ENCODE data around the gene SURF1.
"Not testable (repeated sequence)": the region's sequence is repeated elsewhere in the genome, so short reads cannot be mapped to it uniquely, and the experiment has no call there.

The SURF1 gene

DNA sequence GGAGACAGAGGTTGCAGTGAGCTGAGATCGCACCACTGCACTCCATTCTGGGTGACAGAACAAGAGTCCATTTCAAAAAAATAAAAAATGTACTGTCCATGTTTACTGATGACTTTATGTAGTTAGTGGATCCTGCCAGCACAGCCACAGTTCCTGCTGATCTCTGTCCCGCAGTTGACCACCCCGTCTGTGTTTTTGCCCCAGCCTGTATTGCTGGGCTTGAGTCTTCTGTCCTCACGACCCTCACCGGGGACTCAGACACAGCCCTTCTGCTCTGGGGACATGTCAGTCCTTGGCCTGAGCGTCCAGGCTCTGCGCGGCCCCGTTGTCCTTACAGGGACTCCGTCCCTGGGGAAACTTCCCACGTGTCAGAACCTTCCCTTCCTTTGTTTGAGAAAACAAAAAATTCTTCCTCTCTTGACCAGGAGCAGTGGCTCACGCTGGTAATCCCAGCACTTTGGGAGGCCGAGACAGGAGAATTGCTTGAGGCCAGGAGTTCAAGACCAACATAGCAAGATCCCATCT, 34.8 kb downstream of the SURF1 start:
- DNase-seq (ENCODE audit: low spot score): no peak

DNA sequence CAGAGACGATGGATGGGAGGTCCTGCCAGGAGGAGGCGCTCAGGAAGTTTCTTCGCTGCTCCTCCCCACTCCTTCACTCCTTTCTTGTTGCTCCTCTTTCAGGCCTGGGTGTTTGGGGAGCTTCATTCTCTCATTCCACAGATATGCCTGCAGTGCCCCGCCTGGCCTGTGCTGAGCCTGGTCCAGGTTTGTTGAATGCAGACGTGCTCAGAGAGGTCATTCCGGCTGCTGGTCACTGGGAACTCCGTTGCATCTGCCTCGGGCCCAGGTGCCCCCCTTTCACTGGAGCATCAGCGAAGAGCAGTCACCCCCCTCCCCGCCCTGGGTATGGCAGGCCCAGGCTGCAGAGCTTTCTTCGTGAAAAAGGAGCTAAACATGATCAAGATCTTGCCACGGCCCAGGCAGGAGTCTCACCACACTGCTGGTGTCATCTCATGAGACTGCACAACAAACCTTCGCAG, 35.8 kb downstream of the SURF1 start:
- no peak for DNase-seq (ENCODE audit: low spot score)

DNA sequence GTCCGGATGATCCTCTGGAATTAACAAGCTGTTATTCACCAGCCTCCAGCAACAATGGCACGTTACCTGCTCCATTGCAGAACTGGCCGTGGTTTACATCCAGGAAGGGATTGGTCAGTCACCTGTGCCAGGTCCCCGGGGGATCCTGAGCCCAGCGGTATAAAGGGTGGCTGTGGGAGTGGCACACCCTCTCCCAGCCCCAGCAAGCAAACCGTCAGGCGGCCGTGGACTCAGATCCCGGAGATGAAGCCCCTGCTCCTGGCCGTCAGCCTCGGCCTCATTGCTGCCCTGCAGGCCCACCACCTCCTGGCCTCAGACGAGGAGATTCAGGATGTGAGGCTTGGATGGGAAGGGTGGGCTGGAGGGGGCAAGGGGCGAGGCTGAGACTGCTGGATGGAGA, 38.7 kb downstream of the SURF1 start:
- not testable (repeated sequence) for DNase-seq (ENCODE audit: low spot score)

DNA sequence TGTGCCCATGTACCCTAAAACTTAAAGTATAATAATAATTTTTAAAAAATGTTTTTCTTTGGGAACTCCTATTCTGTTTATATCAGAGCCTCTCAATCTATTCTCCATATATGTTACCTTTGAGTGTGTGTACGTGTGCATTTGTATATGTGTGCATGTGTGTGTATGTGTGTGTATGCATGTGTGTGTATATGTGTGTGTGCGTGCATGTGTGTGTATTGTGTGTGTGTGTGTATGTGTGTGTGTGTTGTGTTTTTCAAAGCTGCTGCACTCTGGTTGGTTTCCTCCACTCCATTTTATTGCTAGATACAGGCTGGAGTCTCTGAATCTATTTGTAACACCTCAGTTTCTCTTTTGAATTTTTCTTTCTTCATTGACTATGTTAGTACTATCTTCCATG, 40.3 kb downstream of the SURF1 start:
- DNase-seq (ENCODE audit: low spot score): no peak

DNA sequence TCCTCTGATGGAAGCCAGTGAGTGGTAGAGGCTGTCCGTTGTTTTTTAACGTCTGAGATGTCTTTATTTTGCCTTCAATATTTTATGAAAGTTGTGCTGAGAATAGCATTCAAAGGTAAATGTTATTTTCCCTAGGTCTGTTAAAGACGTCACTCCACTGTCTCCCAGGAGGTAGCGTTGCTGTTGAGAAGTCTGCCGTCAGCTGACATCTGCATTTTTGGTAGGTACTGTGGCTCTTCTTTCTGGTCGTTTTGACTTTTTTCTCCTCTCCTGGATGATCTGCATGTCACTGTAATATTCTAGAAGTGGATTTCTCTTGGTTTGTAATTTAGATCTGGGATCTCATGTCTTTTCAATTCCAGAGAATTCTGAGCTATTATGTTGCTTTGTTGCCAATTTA, 46.7 kb downstream of the SURF1 start:
- DNase-seq (ENCODE audit: low spot score): no peak

DNA sequence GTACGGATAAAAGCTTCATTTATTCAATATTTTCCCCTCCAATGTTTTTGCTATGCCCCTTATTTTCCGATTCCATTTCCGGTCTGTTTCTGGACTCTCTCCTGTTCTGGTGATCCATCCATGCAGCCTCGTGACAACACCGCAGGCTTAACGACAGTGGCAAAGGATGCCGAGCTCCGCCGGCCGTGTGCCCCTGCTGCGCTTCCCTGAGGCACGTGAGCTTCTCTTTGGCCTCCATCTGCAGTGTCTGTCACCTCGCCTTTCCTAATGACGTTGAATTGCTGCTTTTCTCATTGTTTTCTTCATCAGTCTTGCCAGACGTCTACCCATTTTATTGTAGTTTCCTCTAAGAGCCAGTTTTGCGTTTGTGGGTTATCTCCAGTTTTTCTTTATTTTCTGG, 49.0 kb downstream of the SURF1 start:
- DNase-seq (ENCODE audit: low spot score): no peak

DNA sequence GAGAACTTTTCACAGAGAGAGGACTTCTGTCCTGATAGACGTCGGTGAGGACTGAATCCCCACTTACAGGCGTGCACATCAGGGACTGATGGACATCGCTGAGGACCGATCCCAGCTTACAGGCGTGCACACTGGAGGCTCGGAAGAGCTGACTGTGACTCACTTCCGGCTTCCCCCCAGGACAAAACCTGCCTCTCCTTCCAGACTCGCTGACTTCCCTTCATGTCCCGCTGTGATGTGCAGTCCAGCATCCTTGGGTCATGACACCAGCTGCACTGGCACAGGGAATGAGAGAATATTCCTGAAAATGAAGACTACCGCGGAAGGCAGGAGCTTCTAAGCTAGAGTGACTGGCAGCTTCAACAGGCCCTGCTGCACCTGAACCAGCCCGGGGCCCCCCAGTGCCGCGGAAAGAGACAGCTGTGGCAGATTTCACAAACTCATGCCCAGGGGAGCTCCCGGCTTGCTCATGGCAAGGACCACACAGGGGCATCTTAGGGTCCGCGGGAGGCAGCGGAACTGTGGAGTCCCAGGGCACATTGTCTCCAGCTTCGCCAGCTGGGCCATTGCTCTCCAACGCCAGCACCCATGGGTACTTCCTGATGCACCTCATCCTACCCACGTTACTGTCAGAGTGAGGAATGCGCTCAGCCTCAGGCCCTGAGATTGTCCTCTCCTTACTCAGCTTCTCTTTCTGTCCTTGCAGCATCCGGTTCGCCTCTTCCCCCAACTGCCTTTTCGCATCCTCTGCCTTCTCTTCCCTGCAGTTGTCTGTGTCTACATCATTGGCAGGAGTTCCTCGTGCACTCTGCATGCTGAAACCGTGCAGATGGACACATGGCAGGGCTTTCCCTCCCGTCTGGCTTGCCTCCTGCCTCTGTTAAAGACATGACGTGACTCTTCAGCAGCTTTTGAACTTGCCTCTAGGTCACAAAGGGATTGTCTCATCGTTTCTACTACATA, 49.8 kb downstream of the SURF1 start:
- DNase-seq (ENCODE audit: low spot score): no peak

DNA sequence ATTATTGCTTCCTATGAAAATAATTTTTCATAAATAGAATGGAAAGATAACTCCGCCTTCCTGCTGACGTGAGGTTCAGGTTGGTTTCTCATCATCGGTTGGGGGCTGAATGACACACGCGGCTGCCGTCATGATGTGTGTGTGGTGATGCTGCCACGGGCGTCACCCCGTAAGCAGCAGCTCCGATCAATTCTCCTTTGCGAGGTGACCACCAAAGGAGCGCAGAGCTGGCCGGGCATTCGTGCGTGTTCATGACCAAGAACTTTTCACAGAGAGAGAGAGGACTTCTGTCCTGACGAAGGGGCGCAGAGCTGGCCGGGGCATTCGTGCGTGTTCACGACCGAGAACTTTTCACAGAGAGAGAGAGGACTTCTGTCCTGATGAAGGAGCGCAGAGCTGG, 50.6 kb downstream of the SURF1 start:
- no peak for DNase-seq (ENCODE audit: low spot score)

DNA sequence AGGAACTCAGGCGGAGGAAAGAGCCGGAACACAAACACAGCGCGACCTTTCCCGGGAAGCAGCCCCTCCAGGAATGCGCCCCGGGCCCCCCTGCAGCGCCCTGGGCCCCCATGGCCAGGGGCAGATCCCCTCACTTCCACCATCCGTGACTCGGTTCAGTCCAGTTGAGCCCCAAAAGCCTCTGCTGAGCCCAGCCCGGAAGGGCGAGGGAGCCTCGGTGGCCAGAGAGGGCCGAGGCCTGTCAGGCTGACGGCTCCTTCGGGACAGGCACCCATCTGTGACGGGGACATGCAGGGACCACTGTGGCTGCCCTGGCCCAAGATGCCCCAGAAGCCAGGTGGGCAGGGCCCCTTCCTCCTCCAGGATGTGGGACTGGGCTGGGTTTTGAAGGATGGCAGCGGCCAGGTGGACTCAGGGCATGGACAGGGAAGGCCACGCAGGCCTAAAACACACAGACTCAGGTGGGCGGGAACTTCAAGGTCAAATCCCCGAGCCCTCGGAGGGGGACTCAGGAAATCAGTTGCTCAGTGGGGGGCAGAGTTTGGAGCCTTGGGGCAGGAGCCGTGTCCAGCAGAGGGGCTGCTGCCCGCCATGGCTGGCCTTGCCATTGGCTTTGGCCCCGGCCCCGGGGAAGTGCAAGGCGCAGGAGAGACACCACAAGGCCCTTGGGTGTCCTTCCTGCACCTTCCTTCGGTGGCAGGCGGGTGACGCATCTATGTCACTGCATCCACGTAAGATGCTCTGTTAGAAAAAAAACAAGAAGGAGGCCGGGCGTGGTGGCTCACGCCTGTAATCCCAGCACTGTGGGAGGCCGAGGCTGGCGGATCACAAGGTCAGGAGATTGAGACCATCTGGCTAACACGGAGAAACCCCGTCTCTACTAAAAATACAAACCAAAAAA, 51.6 kb downstream of the SURF1 start:
- no peak for DNase-seq (ENCODE audit: low spot score)

DNA sequence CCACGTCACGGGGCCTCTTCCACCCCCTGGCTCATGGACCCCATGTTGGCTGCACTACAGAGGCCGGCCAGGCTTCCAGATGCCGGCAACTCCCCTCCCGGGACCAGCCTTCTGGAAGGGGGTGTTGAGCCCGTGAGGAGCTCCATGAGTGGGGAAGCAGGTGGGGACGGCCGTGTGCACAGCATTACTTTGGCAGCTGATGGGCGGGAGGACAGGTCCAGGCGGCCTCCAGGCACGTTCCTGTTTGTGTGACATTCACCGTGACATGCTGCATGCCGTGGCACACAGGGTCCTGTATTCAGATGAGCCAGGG, 52.2 kb downstream of the SURF1 start:
- no peak for DNase-seq (ENCODE audit: low spot score)

DNA sequence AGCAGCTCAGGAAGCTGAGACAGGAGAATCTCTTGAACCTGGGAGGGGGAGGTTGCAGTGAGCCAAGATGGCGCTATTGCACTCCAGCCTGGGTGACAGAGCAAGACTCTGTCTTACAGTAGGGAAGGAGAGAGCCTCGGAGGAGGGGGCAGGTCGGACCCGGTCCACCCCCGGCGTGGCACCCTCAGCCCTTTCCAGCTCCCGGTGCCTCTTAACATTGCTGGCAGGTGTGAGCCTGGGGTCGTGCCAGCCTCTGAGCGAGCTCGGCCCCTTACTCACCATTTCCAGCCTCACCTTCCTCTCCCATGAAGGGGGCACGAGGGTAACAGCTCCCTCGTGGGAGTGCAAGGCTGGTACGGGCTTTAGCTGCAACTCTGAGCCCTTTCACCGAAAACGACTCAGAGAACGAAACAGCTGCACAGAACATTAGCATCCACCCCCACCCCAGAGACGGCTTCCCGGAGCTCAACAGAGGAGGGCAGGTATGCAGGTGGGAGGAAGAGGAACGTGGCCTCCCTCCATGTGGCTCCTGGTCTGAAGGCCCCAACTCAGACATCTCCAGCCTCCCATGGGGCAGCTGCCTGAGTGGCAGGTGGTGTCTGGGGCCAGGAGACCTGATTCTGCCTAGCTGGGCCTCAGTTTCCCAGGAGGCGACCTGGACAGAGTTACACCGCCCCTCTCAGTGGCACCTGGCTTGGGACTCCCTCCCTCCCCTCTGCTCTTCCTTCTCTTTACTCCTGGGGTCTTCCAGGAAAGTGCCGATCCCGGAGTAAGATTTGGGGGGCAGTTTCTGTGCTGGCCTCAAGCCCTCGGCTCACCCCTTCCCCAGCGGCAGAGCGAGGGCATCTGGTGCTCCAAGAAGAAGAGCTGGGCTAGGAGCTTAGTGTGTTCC, 52.8 kb downstream of the SURF1 start:
- peak; percentile 9 for DNase-seq (ENCODE audit: low spot score)

All from putamen (tissue), 1 donor.